Coronary artery (tissue), 2 donors: ENCODE results near the gene NPIPA1.
"Not testable (repeated sequence)": the region's sequence is repeated elsewhere in the genome, so short reads cannot be mapped to it uniquely, and the experiment has no call there.

Source experiments
- DNase-seq: peaks from one replicate; pipeline ENCODE4 v3.0.0-alpha.2; 2017; ENCODE audit warnings: low spot score
- H3K27ac ChIP-seq, 2 donors: fragments of 200-600 bp; sonication (generic); one replicate each; pipeline ENCODE4 v1.5.1; 2016 to 2019
- H3K4me3 ChIP-seq: fragments of 200-600 bp; sonication (generic); 2 replicates; pipeline ENCODE4 v1.5.1; 2016; ENCODE audit warnings: mild to moderate bottlenecking, moderate library complexity

Gene NPIPA1

GRCh38 chr16:14978281-14978680, 41.0 kb downstream of the NPIPA1 start:
- not testable (repeated sequence) for H3K27ac ChIP-seq, DNase-seq, H3K4me3 ChIP-seq

- not testable (repeated sequence) for DNase-seq, H3K4me3 ChIP-seq
- peak overlapping the region in 1 of 2 donors; percentile 11 for H3K27ac ChIP-seq
Observed at GRCh38 chr16:14978908-14979307, 41.7 kb downstream of the NPIPA1 start.

- not testable (repeated sequence) for DNase-seq, H3K27ac ChIP-seq, H3K4me3 ChIP-seq
Observed at GRCh38 chr16:14981234-14981633, 44.0 kb downstream of the NPIPA1 start.

- DNase-seq, H3K4me3 ChIP-seq, H3K27ac ChIP-seq: not testable (repeated sequence)
Observed at GRCh38 chr16:14982521-14982920, 45.3 kb downstream of the NPIPA1 start.

- DNase-seq, H3K27ac ChIP-seq, H3K4me3 ChIP-seq: not testable (repeated sequence)
Observed at GRCh38 chr16:14988092-14988491, 50.8 kb downstream of the NPIPA1 start.

GRCh38 chr16:14988661-14989191, 51.5 kb downstream of the NPIPA1 start:
- DNase-seq, H3K27ac ChIP-seq, H3K4me3 ChIP-seq: not testable (repeated sequence)

- not testable (repeated sequence) for DNase-seq, H3K4me3 ChIP-seq, H3K27ac ChIP-seq
Observed at GRCh38 chr16:14989291-14990281, 52.3 kb downstream of the NPIPA1 start.

GRCh38 chr16:14993277-14994151, 56.3 kb downstream of the NPIPA1 start:
- not testable (repeated sequence) for H3K27ac ChIP-seq, H3K4me3 ChIP-seq, DNase-seq

GRCh38 chr16:14996702-14997101, 59.5 kb downstream of the NPIPA1 start:
- H3K4me3 ChIP-seq, H3K27ac ChIP-seq, DNase-seq: not testable (repeated sequence)

GRCh38 chr16:14998300-14998699, 61.1 kb downstream of the NPIPA1 start:
- H3K27ac ChIP-seq, H3K4me3 ChIP-seq, DNase-seq: not testable (repeated sequence)

GRCh38 chr16:14999845-15000244, 62.6 kb downstream of the NPIPA1 start:
- not testable (repeated sequence) for DNase-seq, H3K27ac ChIP-seq, H3K4me3 ChIP-seq
